ENCODE measurements around the gene WDR3. TPM values are rescaled to one million over a fixed set of nuclear protein-coding genes. Genes with fewer than 3 reads are reported as not detected.

WDR3 gene
- total and polyA plus RNA-seq, 2 donors (not counting 1 experiment from before 2014, with no cell fraction given) = 5.5 to 18.5 TPM

DNA sequence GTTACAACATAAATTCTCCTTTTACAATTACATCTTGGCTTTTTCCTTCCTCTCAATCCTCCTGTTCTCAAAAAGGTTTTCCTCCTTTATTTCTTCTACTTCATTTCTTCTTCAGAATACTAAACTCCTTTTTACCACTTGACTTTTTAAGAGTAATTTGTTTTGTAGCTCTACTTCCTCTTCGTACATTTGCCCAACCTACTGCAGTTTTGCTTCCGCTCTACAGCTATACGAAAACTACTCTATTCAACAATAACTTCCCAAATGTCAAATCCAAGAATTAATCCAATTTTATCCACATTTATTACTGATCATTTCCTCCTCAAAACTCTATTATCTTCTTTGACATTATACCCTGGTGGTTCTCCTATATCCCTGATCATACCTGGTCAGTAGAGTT lies 3.6 kb upstream of the WDR3 start:
- no peaks in the 10 kb centered on the region for H3K27me3 ChIP-seq (replicated peaks in 1 of 4; ENCODE audit: control extremely low read depth in 1 of 4, control insufficient read depth in 3 of 4, insufficient read depth in 4 of 4, low read length in 3 of 4)
- H4K20me1 ChIP-seq (ENCODE audit: control insufficient read depth, insufficient read depth, low read length, poor library complexity, severe bottlenecking) = peaks cover 31% of the 10 kb centered on the region
- WGBS (ENCODE audit: insufficient coverage) = 33% methylated on average over 1 of the region's 3 CpGs
- DNase-seq (peak; percentile 30), ATAC-seq (ENCODE audit: low read depth) (no peak)
- H3K9me3 ChIP-seq (ENCODE audit: control extremely low read depth in 1 of 3, control insufficient read depth in 2 of 3, insufficient read depth in 1 of 3, low read length in 2 of 3) = no peaks in the 10 kb centered on the region
- H3K27me3 Mint-ChIP-seq = no peaks in the 10 kb centered on the region
- peak overlapping the region; percentile 12 for H2AFZ ChIP-seq (ENCODE audit: insufficient read depth, low read depth, low read length, poor library complexity, severe bottlenecking)
- H3K79me2 ChIP-seq (ENCODE audit: control insufficient read depth, insufficient read depth, low read length) = peaks cover 81% of the 10 kb centered on the region
- no peak overlapping the region for H3K9ac ChIP-seq (ENCODE audit: low read length)
- H3K4me1 Mint-ChIP-seq = peaks cover 46% of the 10 kb centered on the region
- no peak for TF ChIP-seq EZH2 (IDR thresholded peaks at IDR 0.05; ENCODE audit: borderline replicate concordance, insufficient read depth, low read depth, low read length, poor library complexity, severe bottlenecking)
- TF ChIP-seq, protein P1, sequence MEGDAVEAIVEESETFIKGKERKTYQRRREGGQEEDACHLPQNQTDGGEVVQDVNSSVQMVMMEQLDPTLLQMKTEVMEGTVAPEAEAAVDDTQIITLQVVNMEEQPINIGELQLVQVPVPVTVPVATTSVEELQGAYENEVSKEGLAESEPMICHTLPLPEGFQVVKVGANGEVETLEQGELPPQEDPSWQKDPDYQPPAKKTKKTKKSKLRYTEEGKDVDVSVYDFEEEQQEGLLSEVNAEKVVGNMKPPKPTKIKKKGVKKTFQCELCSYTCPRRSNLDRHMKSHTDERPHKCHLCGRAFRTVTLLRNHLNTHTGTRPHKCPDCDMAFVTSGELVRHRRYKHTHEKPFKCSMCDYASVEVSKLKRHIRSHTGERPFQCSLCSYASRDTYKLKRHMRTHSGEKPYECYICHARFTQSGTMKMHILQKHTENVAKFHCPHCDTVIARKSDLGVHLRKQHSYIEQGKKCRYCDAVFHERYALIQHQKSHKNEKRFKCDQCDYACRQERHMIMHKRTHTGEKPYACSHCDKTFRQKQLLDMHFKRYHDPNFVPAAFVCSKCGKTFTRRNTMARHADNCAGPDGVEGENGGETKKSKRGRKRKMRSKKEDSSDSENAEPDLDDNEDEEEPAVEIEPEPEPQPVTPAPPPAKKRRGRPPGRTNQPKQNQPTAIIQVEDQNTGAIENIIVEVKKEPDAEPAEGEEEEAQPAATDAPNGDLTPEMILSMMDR (IDR thresholded peaks at IDR 0.05) = no peak
- H3K9me3 Mint-ChIP-seq (ENCODE audit: insufficient read depth) = no peaks in the 10 kb centered on the region
- peak overlapping the region; percentile 34 for H3K4me2 ChIP-seq (replicated peaks; ENCODE audit: low read depth, low read length, poor library complexity, severe bottlenecking)
- peaks cover 22 to 26% of the 10 kb centered on the region in 2 donors for H3K4me1 ChIP-seq (ENCODE audit: control insufficient read depth in 2 of 2, insufficient read depth in 2 of 2, low read length in 2 of 2)
- peaks cover 0 to 1% of the 10 kb centered on the region in 2 experiments for H3K36me3 ChIP-seq (replicated peaks in 1 of 2; ENCODE audit: control extremely low read depth in 1 of 2, control insufficient read depth in 1 of 2, extremely low read depth in 1 of 2, insufficient read depth in 2 of 2, low read length in 1 of 2)
- CTCF ChIA-PET = no interaction called here
- peak overlapping the region; percentile 43 for H3K27ac Mint-ChIP-seq
- H3K4me3 Mint-ChIP-seq = peak overlapping the region; percentile 1
- POLR2A ChIA-PET = no interaction called here
- intact Hi-C loops (cut with micrococcal nuclease) = no loop called here
- peak overlapping the region in 1 of 2 donors; percentile 17 for H3K27ac ChIP-seq (ENCODE audit: low read length in 2 of 2)
- H3K4me3 ChIP-seq (ENCODE audit: control extremely low read depth in 1 of 5, extremely low read depth in 1 of 5, insufficient read depth in 1 of 5, low read depth in 2 of 5, low read length in 4 of 5) = no peak overlapping the region

DNA sequence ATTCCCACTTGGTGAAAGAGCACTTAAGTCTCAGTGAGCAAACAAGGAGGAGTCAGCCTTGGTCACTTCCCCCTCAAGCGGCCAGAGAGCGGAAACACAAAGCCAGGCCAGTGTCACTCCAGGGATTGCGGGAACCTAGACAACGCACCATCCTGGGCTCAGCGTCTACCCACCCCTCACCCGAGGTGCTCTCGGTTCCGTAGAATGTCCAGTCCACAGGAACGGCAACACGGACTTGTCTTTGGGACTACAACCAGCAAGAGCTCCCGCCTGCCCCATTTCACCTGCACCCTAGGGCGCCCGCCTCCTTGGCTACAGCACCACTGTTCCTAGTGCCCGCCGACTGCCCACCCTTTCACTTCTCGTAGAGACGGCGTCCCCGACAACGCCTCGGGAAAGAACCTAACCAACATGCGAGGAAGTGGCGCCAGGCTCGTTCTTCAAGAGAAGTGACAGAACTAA lies 627 bp upstream of the WDR3 start:
- peaks cover 91% of the 10 kb centered on the region for H3K79me2 ChIP-seq (ENCODE audit: control insufficient read depth, insufficient read depth, low read length)
- ChIA-PET CTCF (interaction anchor here (1.0 to 1.6 kb wide), 4 partner anchors 33 to 861 kb away, joined by 3 to 6 read pairs (median 4); no protein-coding TSS in a partner anchor), POLR2A (no interaction called here)
- Mint-ChIP-seq H3K27me3 (no peaks in the 10 kb centered on the region), H3K9me3 (ENCODE audit: insufficient read depth) (no peaks in the 10 kb centered on the region), H3K27ac (peak overlapping the region; percentile 92), H3K4me1 (peaks cover 61% of the 10 kb centered on the region), H3K4me3 (peak overlapping the region; percentile 99)
- ATAC-seq (ENCODE audit: low read depth) = peak; percentile 44
- no peak for DNase-seq
- peak overlapping the region; percentile 79 for H3K9ac ChIP-seq (ENCODE audit: low read length)
- intact Hi-C loops (cut with micrococcal nuclease) = loop anchor here (1.0 to 2.0 kb wide), 5 partner anchors 562 to 1556 kb away; partner anchors contain the start of genes ATP1A1, MAN1A2, TRIM45 and TTF2
- H3K4me3 ChIP-seq (ENCODE audit: control extremely low read depth in 1 of 5, extremely low read depth in 1 of 5, insufficient read depth in 1 of 5, low read depth in 2 of 5, low read length in 4 of 5) = peak overlapping the region; percentile 82 to 91 (median 86)
- H2AFZ ChIP-seq (ENCODE audit: insufficient read depth, low read depth, low read length, poor library complexity, severe bottlenecking) = peak overlapping the region; percentile 83
- H4K20me1 ChIP-seq (ENCODE audit: control insufficient read depth, insufficient read depth, low read length, poor library complexity, severe bottlenecking) = peaks cover 20% of the 10 kb centered on the region
- 0% methylated on average over 24 of the region's 24 CpGs for WGBS (ENCODE audit: insufficient coverage)
- peaks cover 0 to 4% of the 10 kb centered on the region in 2 experiments for H3K36me3 ChIP-seq (replicated peaks in 1 of 2; ENCODE audit: control extremely low read depth in 1 of 2, control insufficient read depth in 1 of 2, extremely low read depth in 1 of 2, insufficient read depth in 2 of 2, low read length in 1 of 2)
- no peaks in the 10 kb centered on the region for H3K27me3 ChIP-seq (replicated peaks in 1 of 4; ENCODE audit: control extremely low read depth in 1 of 4, control insufficient read depth in 3 of 4, insufficient read depth in 4 of 4, low read length in 3 of 4)
- TF ChIP-seq EZH2 (IDR thresholded peaks at IDR 0.05; ENCODE audit: borderline replicate concordance, insufficient read depth, low read depth, low read length, poor library complexity, severe bottlenecking) = no peak
- TF ChIP-seq, protein P1 (IDR thresholded peaks at IDR 0.05) = no peak
- H3K9me3 ChIP-seq (ENCODE audit: control extremely low read depth in 1 of 3, control insufficient read depth in 2 of 3, insufficient read depth in 1 of 3, low read length in 2 of 3) = no peaks in the 10 kb centered on the region
- H3K4me1 ChIP-seq (ENCODE audit: control insufficient read depth in 2 of 2, insufficient read depth in 2 of 2, low read length in 2 of 2) = peaks cover 24 to 31% of the 10 kb centered on the region in 2 donors
- H3K27ac ChIP-seq (ENCODE audit: low read length in 2 of 2) = peak overlapping the region; percentile 77 to 91
- H3K4me2 ChIP-seq (replicated peaks; ENCODE audit: low read depth, low read length, poor library complexity, severe bottlenecking) = peak overlapping the region; percentile 82
